ENCODE results near the gene ADCK2.
"Not testable (repeated sequence)": the region's sequence is repeated elsewhere in the genome, so short reads cannot be mapped to it uniquely, and the experiment has no call there.

The ADCK2 gene

DNA sequence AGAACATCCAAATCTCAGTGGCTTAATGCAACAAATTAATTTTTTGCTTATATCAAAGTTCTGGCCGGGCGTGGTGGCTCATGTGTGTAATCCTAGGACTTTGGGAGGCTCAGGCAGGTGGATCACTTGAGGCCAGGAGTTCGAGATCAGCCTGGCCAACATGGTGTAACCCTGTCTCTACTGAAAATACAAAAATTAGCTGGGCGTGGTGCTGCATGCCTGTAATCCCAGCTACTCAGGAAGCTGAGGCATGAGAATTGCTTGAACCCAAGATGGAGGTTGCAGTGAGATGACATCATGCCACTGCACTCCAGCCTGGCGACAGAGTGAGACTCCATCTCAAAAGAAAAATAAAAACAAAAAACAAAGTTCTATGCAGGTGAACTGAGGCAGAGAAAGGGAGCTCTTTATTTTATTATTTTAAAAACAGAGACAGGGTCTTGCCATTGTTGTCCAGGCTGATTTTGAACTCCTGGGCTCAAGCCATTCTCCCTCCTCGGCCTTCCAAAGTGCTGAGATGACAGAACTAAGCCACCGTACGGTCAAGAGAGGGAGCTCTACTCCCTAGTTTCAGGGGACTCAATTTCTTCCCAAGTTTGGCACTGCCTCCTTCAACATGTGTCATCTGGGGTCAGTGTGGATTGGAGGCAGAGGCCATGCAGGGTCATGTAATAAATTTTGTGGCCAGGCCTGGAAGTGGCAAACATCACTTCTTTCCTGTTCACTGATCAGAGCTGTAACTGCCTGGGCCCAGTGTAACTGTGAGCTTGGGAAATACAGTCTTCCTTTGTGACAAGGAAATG, 2.4 kb downstream of the ADCK2 start:
- DNase-seq = peak; percentile 49

DNA sequence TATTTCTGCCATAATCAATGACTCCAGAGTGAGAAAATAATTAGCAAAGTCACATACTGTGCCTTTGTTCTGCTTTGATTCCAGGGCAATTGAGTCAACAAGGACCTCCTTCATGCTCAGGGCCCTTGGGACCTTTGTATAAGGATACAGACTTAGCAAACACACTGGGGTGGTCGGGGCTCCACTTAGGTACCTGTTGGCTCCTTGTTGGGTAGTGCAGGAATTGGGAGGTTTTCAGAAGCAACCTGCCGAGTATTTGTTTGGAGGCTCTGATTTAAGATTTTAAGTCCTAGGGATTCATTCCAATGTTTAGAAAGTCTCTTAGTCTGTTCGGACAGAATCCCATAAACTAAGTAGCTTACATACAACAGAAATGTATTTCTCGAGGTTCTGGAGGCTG, 3.0 kb downstream of the ADCK2 start:
- no peak for DNase-seq

DNA sequence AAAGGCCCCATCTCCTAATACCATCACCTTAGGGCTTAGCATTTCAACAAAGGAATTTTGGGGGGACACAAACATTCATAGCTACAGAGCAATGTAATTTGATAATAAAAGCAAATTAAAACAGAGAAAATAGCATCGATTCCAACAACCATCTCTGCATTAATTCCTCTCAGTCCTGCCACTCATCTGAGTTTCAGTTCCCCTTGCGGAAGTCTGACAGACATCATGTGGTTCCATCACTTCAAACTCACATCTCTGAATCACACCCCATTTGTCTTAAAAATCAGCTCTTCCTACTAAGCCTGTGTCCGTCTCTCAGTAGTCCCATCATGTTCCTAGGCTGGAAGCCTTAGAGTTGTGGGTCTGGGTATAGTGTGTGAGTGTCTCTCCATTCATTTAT, 3.6 kb downstream of the ADCK2 start:
- no peak for DNase-seq

DNA sequence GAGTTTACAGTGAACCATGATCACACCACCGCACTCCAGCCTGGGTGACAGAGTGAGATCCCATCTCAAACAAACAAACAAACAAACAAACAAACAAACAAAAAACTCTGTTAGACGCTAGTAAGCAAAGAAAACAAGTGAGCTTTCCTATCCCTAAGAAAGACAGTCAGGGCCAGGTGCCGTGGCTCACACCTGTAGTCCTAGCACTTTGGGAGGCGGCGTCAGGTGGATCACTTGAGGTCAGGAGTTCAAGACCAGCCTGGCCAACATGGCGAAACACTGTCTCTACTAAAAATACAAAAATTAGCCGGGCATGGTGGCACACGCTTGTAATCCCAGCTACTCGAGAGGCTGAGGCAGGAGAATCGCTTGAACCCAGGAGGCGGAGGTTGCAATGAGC, 4.2 kb downstream of the ADCK2 start:
- DNase-seq = not testable (repeated sequence)

DNA sequence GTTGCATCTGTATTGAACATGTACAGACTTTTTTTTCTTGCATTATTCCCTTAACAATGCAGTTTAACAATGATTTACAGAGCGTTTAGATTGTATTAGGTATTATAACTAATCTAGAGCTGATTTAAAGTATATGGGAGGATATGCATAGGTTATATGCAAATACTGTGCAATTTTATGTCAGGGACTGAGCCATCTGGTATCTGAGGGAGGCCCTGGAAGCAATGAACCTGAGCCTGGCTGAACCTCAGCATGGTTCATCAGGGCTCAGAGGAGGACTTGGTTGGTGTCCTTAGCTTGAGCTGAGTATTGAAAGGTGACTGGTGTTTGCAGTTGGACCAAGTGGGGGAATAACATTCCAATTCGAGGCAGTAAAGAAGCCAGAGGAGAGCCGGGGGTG, 4.8 kb downstream of the ADCK2 start:
- DNase-seq = no peak

DNA sequence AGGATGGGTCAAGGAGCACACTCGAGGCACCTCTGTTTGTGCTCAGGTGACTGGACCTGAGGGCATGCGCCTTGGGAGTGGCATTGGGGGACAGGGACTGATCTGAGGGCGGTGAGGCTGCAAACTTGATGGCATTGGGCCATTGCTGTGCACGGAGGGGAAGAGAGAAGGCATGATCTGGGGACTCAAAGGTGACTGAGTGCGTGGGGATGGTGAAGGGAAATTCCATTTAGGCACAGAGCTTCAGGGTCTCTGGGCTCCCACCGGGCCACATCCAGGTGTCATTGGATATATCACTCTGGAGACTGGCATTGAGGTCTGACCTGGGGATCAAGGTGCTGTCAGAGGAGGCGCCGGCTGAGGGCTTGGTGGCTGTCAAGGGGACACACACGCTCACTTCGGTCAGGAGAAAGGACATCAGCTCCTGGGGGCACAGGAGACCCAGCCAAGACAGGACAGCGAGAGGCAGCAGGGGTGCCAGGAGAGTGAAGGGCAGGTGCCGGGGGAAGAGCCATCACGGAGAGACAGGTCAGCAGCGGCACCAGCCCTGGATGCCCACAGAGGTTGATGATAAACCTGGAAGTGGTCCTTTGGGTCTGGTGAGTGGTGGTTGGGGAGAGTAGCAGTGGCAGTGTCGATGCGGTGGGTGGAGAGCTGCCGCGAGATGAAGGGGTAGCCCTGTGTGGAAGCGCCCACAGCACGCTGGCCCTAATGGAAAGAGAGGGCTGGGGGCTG, 5.5 kb downstream of the ADCK2 start:
- DNase-seq = no peak

DNA sequence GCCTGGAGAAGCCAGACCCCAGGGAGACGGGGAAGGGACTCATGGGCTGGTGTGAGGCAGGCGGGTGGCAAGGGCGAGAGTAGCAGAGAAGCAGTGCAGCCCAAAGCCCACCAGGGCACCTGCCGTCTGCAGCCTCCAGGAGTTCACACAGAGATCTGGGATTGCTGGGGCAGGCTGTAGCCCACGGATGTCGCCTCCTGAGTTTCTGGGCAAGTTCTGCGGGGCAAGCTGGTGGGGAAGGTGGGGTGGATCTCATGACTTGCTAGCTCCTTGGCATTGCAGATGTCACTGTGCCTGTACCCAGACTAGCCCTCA, 6.0 kb downstream of the ADCK2 start:
- no peak for DNase-seq

DNA sequence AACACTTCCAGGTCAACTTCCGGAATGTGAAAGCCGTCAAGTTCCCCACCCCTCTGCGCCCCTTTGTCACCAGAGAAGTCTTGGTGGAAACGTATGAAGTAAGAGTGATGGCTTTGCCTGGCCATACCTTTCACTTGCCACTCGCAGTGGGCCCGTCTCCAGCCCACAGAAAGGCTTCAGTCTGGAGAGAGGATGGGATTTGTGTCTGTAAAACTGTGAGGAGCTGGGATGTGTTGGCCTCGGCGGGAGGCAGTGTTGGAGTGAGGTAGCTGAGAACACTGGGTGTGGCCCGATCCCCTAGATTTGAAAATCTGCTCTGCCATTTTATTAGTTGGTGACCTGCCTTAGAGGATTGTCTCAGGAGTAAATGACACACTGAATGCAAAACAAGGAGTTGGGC, 6.4 kb downstream of the ADCK2 start:
- no peak for DNase-seq

DNA sequence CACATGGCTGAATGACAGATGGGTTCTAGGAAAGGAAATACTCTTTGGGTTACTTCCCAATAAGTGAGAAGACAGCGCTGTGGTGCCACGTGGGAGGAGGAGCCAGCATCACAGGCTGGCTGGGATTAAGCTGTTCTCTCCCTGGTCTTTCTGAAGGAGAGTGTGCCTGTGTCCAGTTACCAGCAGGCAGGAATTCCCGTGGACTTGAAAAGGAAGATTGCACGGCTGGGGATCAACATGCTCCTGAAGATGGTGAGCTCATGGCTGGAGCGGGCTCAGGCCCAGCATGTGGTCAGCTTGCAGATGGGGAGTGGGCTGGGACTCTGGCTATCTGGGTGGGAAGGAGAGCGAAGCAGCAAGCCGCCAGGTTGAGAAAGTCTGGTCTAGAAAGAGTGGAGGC, 8.1 kb downstream of the ADCK2 start:
- no peak for DNase-seq

DNA sequence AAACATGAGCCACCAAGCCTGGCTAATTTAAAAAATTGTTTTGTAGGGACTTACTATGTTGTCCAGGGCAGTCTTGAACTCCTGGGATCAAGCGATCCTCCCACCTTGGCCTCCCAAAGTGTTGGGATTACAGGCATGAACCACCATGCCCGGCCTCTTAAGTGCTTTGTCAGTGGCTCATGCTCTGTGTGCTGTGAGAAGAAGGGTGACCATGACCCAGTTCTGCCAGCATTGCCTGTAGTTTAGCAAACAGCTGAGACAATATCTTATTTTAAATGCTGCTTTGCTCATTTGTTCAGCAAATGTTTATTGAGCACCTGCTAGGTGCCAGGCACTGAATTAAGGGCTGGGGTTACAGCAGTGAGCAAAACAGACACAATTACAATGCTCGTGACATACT, 9.0 kb downstream of the ADCK2 start:
- no peak for DNase-seq

DNA sequence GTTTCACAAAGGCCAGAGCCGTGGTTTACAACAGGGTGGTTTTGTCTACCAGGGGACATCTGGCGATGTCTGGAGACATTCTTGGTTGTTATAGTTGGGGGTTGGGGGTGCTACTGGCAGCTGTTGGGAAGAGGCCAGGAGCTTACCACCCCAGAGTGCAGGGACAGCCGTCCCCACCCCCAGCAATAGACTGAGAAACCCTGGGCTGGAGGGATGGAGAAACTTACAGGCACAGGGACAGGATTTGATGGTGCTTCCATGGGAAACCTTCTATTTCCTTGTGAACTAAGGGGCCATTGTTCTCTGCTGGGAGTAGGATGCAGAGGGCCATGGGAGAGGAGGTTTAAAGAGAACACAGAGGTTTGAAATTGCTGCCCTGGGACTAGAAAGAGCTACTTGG, 10.9 kb downstream of the ADCK2 start:
- no peak for DNase-seq

DNA sequence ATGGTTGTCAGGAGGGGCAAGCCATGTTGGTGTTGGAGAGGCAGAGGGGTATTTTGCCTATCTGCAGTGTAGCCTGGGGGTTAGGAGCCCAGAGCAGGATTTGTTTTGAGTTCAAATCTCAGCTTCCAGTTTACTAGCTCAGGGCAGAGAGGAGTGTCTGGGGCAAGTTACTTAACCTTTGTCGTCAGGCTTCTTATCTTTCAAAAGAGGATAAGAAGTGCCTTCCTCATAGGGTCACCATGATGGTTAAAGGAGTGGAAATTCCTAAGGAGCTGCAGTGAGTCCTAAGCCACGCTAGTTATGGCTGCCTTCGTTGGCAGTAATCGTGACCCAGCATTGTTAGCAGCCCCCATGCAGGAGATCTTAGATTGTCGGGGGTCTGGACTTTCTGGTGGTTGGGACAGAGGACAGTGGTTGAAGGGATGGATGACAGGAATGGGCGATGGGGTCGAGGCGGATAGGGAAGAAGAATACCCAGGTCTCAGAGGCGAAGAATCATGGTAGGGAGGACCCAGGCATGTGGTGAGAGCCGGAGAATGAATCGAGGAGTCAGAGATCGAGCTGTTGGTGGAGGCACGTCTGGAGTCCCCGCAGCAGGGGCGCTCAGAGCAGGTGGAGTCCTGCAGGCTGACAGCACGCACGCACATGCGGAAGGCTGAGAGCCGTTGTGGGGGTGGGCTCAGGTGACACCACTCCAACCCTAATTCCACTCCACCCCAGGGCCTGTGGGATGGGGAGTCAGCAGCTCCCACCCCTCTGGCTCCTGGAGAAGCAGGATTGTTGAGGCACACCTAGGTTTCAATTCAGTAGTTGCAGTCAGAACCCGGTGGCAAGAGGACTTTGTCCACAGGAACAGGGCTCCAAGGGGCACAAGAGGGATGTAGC, 11.6 kb downstream of the ADCK2 start:
- no peak for DNase-seq

DNA sequence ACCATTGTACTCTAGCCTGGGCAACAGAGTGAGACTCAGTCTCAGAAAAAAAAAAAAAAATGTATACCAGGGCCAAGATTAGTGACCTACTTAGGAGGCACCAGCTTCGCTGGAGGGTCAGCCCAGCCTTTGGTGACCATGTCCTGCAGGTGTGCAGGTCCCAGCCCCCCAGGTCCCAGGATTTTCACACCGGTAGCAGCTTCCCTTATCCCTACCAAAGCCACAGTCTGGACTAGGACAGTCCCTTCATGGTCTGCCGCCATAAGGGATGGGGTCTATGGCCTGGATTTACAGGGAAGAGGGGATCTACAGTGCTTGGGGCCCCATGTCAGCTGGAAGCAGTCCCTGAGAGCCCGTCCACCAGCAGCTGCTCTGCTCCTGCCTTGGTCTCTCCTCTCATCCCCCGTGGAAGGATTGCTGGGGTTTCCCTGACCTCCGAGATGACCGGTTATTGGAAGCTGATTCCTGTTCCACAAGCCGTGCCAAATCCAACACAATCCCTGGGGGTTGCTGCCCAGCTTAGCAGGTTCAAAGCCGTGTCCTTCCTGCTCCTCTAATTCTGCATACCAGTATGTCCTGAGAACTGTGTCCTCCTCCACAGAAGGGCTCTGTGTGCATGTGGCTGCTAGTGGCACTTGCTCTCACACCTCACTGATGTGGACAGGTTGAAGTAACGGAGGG, 12.8 kb downstream of the ADCK2 start:
- DNase-seq = no peak

DNA sequence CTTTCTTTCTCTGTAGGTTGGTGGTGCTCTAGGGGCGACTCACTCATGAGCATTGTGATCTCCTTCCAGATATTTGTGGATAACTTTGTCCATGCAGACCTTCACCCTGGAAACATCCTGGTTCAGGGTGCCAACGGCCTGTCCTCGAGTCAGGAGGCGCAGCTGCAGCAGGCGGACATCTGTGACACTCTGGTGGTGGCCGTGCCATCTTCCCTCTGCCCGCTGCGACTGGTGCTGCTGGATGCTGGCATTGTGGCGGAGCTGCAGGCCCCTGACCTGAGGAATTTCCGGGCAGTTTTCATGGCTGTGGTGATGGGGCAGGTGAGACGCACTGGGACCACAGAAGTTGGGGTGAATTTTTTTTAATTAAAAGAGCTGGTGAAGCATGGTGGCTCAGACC, 14.2 kb downstream of the ADCK2 start:
- DNase-seq = no peak

DNA sequence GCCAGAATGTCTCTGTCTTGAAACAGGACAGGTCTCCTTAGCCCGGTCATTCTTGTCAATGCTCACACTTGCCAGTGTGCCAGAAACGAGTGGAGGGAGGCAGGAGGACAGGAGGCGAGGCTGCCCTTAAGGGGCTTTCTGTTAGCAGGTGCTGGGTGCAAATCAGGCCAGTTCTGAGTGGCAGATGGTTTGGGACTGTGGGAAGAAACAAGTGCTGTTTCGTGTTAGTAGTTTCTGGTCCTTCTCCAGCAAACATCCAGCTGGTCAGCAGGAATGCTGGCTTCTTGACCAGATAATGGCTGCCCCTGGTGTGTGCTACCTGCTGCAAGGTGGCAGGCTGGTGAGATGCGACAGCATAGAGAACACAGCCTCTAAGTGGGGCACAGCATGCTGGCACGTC, 15.6 kb downstream of the ADCK2 start:
- no peak for DNase-seq

DNA sequence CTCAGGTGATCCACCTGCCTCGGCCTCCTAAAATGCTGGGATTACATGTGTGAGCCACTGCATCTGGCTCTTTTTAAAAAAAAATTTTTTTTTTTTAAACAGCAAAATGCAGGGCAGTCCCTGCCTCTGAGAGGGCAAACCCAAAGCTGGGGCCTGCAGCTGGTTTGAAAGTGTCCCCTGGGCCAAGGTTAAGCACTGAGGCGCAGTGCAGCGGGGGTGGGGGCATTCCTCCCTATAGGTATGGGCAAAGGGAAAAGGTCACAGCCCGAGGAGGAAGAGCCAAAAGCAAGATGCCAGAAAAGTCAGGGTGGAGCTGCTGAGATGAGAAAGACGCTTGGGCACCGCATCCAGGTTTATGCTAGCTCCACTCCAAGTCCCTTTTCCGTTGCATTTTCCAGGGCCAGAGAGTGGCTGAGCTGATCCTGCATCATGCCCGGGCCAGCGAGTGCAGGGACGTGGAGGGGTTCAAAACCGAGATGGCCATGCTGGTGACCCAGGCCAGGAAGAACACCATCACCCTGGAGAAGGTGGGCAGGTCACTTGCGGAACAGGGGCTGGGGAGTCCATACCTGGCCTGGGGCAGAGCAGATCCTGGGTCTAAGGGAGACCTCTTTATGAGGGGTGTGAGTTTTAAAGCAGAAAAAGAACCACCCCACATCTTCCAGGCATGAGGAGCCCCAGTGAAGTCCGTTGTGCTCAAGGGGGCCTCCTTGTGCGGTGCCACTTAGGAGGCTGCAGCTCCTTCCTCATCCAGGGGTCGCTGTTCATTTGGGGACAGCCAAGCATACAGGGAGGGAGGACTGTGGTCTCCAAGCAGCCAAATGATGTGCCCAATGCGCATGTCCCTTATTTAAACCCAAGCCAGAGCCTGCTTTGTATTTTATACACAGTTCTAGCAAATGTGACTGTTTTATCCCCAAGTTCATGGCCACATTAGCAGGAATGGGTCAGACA, 16.7 kb downstream of the ADCK2 start:
- no peak for DNase-seq

DNA sequence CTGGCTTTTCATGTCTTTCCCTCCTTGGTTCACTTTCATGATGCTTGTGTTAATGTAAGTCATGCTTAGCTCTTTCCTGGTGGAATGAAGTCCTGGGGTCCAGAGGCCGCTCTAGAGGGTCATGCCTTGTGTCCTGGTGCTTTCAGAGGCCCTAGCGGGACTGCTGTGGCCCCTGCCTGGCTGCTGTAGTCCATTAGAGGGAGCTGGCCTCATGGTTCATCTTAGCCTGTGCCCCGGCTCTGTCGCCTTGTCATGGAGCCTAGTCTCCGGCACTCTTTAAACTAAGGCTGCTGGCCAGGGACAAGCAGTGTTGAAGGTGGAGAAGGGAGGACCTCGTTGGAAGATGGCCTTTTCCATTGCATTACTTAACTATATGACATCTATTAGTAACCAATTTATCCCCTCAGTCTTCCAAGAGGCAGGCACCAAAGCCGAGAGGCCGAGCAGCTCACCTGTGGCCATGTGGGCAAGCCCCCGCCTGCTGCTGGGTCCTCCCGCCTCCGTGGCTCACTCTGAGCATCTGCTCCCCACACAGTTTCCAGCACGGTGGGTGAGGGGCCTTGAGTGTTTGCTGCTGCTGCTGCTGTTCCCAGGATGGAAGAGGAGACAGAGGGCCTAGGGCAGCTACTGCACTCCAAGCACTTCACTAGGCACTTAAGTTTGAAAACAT, 18.8 kb downstream of the ADCK2 start:
- DNase-seq = no peak

DNA sequence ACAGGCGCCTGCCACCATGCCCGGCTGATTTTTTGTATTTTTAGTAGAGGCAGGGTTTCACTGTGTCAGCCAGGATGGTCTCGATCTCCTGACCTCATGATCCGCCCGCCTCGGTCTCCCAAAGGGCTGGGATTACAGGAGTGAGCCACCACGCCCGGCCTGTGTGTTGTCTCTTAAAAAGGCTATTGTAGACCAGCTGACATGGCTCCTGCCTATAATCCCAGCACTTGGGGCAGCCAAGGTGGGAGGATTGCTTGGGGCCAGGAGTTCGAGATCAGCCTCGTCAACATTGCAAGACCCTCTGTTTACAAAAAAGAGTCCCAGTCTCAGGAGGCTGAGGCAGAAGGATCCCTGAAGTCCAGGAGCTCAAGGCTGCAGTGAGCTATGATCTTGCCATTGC, 21.1 kb downstream of the ADCK2 start:
- not testable (repeated sequence) for DNase-seq

DNA sequence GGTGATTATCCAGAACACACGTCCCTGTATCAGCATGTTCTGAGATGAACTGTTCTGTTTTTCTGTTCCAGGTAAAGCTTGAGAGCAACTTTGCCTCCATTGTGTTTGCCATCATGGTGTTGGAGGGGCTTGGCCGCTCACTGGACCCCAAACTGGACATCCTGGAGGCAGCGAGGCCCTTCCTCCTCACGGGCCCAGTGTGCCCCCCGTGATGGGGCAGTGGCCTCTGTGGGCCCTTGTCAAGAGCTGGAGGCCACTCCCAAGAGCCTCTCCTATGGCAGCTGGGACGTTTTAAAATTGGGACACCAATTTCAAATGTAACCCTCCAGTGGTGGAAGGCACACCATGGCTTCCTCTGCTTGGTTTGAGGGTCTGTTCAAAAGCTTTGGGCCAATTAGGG, 21.8 kb downstream of the ADCK2 start:
- DNase-seq = no peak

DNA sequence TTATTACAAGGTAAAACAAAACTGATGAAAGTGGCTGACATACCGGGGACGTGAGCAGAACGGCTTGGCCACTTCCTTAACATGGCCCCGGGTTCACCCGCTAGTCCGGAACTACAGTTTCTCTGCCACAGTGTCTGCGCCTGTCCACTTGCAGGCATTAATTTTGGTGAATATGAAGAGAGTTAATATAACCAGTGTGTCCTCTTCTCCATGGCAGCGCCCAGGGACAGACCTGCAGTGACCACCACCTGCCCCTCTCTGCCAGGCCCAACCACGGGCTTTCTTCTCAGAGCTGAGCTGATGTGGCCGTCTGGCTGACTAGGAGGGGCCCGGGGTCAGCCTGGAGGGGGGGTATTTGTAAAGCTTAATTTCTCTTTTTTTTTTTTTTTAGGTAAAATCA, 22.6 kb downstream of the ADCK2 start:
- DNase-seq = no peak

DNA sequence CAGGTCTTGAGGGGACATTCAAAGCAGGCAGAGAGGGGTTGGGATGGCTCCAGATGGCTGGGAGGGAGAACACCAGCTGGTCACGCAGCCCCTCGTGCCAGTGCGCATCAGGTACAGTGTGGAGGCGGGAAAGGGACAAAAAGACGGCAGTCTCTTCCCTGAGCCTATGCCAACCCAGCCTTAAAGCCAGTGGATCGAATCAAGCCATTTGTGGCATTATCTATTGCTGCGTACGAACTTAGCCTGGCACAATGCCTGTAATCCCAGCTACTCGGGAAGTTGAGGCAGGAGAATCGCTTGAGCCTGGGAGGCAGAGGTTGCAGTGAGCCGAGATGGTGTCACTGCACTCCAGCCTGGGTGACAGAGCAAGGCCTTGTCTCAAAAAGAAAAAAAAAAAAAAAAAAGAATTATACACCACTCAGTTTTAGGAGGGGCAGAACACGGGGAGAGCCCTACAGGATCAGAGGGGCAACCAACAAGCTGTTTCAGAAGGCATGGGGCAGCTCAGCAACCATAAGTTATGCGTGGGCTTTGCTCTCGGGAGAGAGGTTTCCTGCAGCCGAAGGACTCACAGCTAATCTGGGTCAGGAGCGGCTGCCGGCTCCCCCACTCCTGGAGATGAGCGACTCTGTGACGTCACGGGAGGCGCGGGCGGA, 23.4 kb downstream of the ADCK2 start:
- DNase-seq = no peak
